ENCODE measurements around the gene TMPRSS3.

The TMPRSS3 gene

GRCh38 chr21:42370894-42371654 lies 24.8 kb downstream of the TMPRSS3 start:
- DNase-seq (ENCODE audit: low read depth), result no peak

GRCh38 chr21:42369821-42370220 lies 26.0 kb downstream of the TMPRSS3 start:
- DNase-seq (ENCODE audit: low read depth), result no peak

- DNase-seq (ENCODE audit: low read depth), result no peak
Measured at GRCh38 chr21:42367367-42368165, 28.3 kb downstream of the TMPRSS3 start.

- DNase-seq (ENCODE audit: low read depth), result no peak
Measured at GRCh38 chr21:42366292-42367010, 29.4 kb downstream of the TMPRSS3 start, which contains the start of gene TFF1. Gene TFF1 (minus strand): TSS chr21:42366535. CDS start chr21:42366495, 40 bp downstream.

GRCh38 chr21:42365770-42366169 lies 30.1 kb downstream of the TMPRSS3 start:
- DNase-seq (ENCODE audit: low read depth), result no peak

GRCh38 chr21:42364304-42364865 lies 31.5 kb downstream of the TMPRSS3 start:
- DNase-seq (ENCODE audit: low read depth), result no peak

- no peak for DNase-seq (ENCODE audit: low read depth)
Measured at GRCh38 chr21:42363312-42363711, 32.5 kb downstream of the TMPRSS3 start.

GRCh38 chr21:42362700-42363099 lies 33.2 kb downstream of the TMPRSS3 start:
- DNase-seq (ENCODE audit: low read depth), result no peak

- DNase-seq (ENCODE audit: low read depth), result no peak
Measured at GRCh38 chr21:42362198-42362597, 33.7 kb downstream of the TMPRSS3 start.

GRCh38 chr21:42361286-42361685 lies 34.6 kb downstream of the TMPRSS3 start:
- DNase-seq (ENCODE audit: low read depth), result no peak

GRCh38 chr21:42360317-42360716 lies 35.5 kb downstream of the TMPRSS3 start:
- DNase-seq (ENCODE audit: low read depth), result no peak

GRCh38 chr21:42358937-42359336 lies 36.9 kb downstream of the TMPRSS3 start:
- no peak for DNase-seq (ENCODE audit: low read depth)

GRCh38 chr21:42358261-42358660 lies 37.6 kb downstream of the TMPRSS3 start:
- DNase-seq (ENCODE audit: low read depth), result no peak

GRCh38 chr21:42357307-42357706 lies 38.5 kb downstream of the TMPRSS3 start:
- DNase-seq (ENCODE audit: low read depth), result no peak

GRCh38 chr21:42356650-42357049 lies 39.2 kb downstream of the TMPRSS3 start:
- no peak for DNase-seq (ENCODE audit: low read depth)

- DNase-seq (ENCODE audit: low read depth), result no peak
Measured at GRCh38 chr21:42356046-42356445, 39.8 kb downstream of the TMPRSS3 start.

GRCh38 chr21:42353623-42354022 lies 42.2 kb downstream of the TMPRSS3 start:
- DNase-seq (ENCODE audit: low read depth), result no peak

GRCh38 chr21:42352441-42353095 lies 43.3 kb downstream of the TMPRSS3 start:
- DNase-seq (ENCODE audit: low read depth), result no peak

- no peak for DNase-seq (ENCODE audit: low read depth)
Measured at GRCh38 chr21:42351626-42352440, 44.0 kb downstream of the TMPRSS3 start.

GRCh38 chr21:42350927-42351426 lies 44.9 kb downstream of the TMPRSS3 start, which contains the start of gene TFF2:
Gene TFF2 (minus strand): TSS chr21:42350994. CDS start chr21:42350957, 37 bp downstream.
- no peak for DNase-seq (ENCODE audit: low read depth)

All from iris pigment epithelial cell (primary cell).